Ascending aorta (tissue), 2 donors: Measurements from ENCODE around the gene PITPNC1. TPM values are rescaled to one million over a fixed set of nuclear protein-coding genes. Genes with fewer than 3 reads are reported as not detected.

Experiments
- DNase-seq, 2 donors: peaks; one replicate each; pipeline ENCODE4 v3.0.0-alpha.2; 2019; ENCODE audit warnings: low spot score in 2 of 2
- H3K27ac ChIP-seq, 2 donors: fragments of 200-600 bp; sonication (generic); one replicate each; pipeline ENCODE4 v1.5.1; 2016 to 2017; ENCODE audit warnings: mild to moderate bottlenecking in 1 of 2
- H3K27me3 ChIP-seq: fragments of 200-600 bp; sonication (generic); one replicate; pipeline ENCODE4 v1.5.1; 2017
- H3K36me3 ChIP-seq, 2 donors: fragments of 200-600 bp; sonication (generic); one replicate each; pipeline ENCODE4 v1.5.1; 2016
- H3K4me1 ChIP-seq, 2 donors: fragments of 200-600 bp; sonication (generic); one replicate each; pipeline ENCODE4 v1.5.1; 2016 to 2017; ENCODE audit warnings: mild to moderate bottlenecking in 1 of 2
- H3K4me3 ChIP-seq, 2 donors: fragments of 200-600 bp; sonication (generic); one replicate each; pipeline ENCODE4 v1.5.1; 2016 to 2017; ENCODE audit warnings: mild to moderate bottlenecking in 1 of 2
- H3K9me3 ChIP-seq, 2 donors: fragments of 200-600 bp; sonication (generic); one replicate each; pipeline ENCODE4 v1.5.1; 2016
- CTCF ChIP-seq, 3 experiments: fragments of 200-600 bp in 2 of 3; fragments of 450-650 bp in 1 of 3; sonication (generic) in 2 of 3; IDR thresholded peaks; one replicate each; pipeline ENCODE4 v1.5.1; 2016 to 2019; ENCODE audit warnings: antibody characterized with exemption in 3 of 3, mild to moderate bottlenecking in 1 of 3, moderate library complexity in 1 of 3
- intact Hi-C: fragments of 100-400 bp; cut with DNase I; formaldehyde crosslinking; loops from one replicate; pipeline ENCODE4 v1.15.1; 2023
- total RNA-seq: library from RNA; depleted of rRNA; stranded (reverse); fragments of >200 nt; gene quantifications from one replicate; pipeline ENCODE4 v1.1.0, GENCODE V29; 2016

The PITPNC1 gene
- total RNA-seq, 1 donor from 2014 or later = 10.9 TPM

GRCh38 chr17:67633751-67634211 lies 256.7 kb downstream of the PITPNC1 start:
- no peak for DNase-seq
- H3K4me3 ChIP-seq = no peak overlapping the region
- peaks cover 0 to 5% of the 10 kb centered on the region in 2 donors for H3K36me3 ChIP-seq
- no peaks in the 10 kb centered on the region for H3K4me1 ChIP-seq
- H3K27me3 ChIP-seq = no peaks in the 10 kb centered on the region
- no peak overlapping the region for H3K27ac ChIP-seq
- H3K9me3 ChIP-seq = no peaks in the 10 kb centered on the region
- TF ChIP-seq CTCF (IDR thresholded peaks at IDR 0.05) = no peak
- intact Hi-C loops = no loop called here

- intact Hi-C loops = no loop called here
- no peak overlapping the region for H3K4me3 ChIP-seq
- TF ChIP-seq CTCF (IDR thresholded peaks at IDR 0.05) = no peak
These were observed 258.6 kb downstream of the PITPNC1 start for GRCh38 chr17:67635681-67636080.

GRCh38 chr17:67636312-67636711 lies 259.2 kb downstream of the PITPNC1 start:
- Histone ChIP-seq H3K9me3 (no peaks in the 10 kb centered on the region), H3K27ac (no peak overlapping the region), H3K4me3 (no peak overlapping the region), H3K4me1 (no peaks in the 10 kb centered on the region), H3K36me3 (peaks cover 0 to 5% of the 10 kb centered on the region in 2 donors), H3K27me3 (no peaks in the 10 kb centered on the region)
- intact Hi-C loops = no loop called here
- DNase-seq = no peak
- no peak for TF ChIP-seq CTCF (IDR thresholded peaks at IDR 0.05)

More at GRCh38 chr17:67635681-67636080, 258.6 kb downstream of the PITPNC1 start:
- DNase-seq = no peak
- Histone ChIP-seq H3K9me3 (no peaks in the 10 kb centered on the region), H3K4me1 (no peaks in the 10 kb centered on the region), H3K36me3 (peaks cover 0 to 5% of the 10 kb centered on the region in 2 donors), H3K27me3 (no peaks in the 10 kb centered on the region), H3K27ac (no peak overlapping the region)

GRCh38 chr17:67636834-67637520 lies 259.9 kb downstream of the PITPNC1 start:
- intact Hi-C loops = no loop called here
- H3K9me3 ChIP-seq = no peaks in the 10 kb centered on the region
- H3K4me1 ChIP-seq = no peaks in the 10 kb centered on the region
- peaks cover 0 to 5% of the 10 kb centered on the region in 2 donors for H3K36me3 ChIP-seq
- no peak overlapping the region for H3K27ac ChIP-seq
- no peak for DNase-seq
- H3K27me3 ChIP-seq = no peaks in the 10 kb centered on the region
- H3K4me3 ChIP-seq = no peak overlapping the region
- no peak for TF ChIP-seq CTCF (IDR thresholded peaks at IDR 0.05)

GRCh38 chr17:67637901-67638641 lies 261.0 kb downstream of the PITPNC1 start:
- Histone ChIP-seq H3K36me3 (no peaks in the 10 kb centered on the region), H3K4me3 (no peak overlapping the region), H3K9me3 (no peaks in the 10 kb centered on the region), H3K4me1 (no peaks in the 10 kb centered on the region), H3K27me3 (no peaks in the 10 kb centered on the region), H3K27ac (no peak overlapping the region)
- intact Hi-C loops = no loop called here
- no peak for DNase-seq
- TF ChIP-seq CTCF (IDR thresholded peaks at IDR 0.05) = no peak
